Kidney epithelial cell (primary cell): ENCODE measurements around the gene LRCH1. TPM values are rescaled to one million over a fixed set of nuclear protein-coding genes. Genes with fewer than 3 reads are reported as not detected.
"Not testable (repeated sequence)": the region's sequence is repeated elsewhere in the genome, so short reads cannot be mapped to it uniquely, and the experiment has no call there.

Experiments
- DNase-seq: peaks from one replicate; pipeline ENCODE4 v3.0.0-alpha.2; 2010; ENCODE audit warnings: low read depth
- H3K27me3 ChIP-seq: 2 replicates; pipeline ENCODE4 v1.6.0; 2011; ENCODE audit warnings: low read length; ENCODE audit not compliant: control insufficient read depth, insufficient read depth
- H3K36me3 ChIP-seq: 2 replicates; pipeline ENCODE4 v1.5.1; 2011; ENCODE audit warnings: low read length; ENCODE audit not compliant: control insufficient read depth, insufficient read depth
- H3K4me3 ChIP-seq: 2 replicates; pipeline ENCODE4 v1.5.1; 2011; ENCODE audit warnings: low read depth, mild to moderate bottlenecking, control low read depth, low read length
- CTCF ChIP-seq: IDR thresholded peaks from 2 replicates; pipeline ENCODE4 v1.5.1; 2011; ENCODE audit warnings: mild to moderate bottlenecking, moderate library complexity, low read length, control low read depth, inconsistent platforms; ENCODE audit not compliant: insufficient read depth, poor library complexity, severe bottlenecking
- total RNA-seq: library from RNA; depleted of rRNA; stranded (reverse); fragments of >200 nt; gene quantifications from 2 replicates; pipeline ENCODE4 v1.2.3, GENCODE V29; 2015

LRCH1 gene
- total RNA-seq, 1 donor from 2014 or later: 14.0 TPM

- Histone ChIP-seq H3K27me3 (no peaks in the 10 kb centered on the region), H3K36me3 (no peaks in the 10 kb centered on the region)
- no peak for DNase-seq
Observed at GRCh38 chr13:46761174-46761573, 208.2 kb downstream of the LRCH1 start.

GRCh38 chr13:46761866-46762265, 208.9 kb downstream of the LRCH1 start:
- Histone ChIP-seq H3K4me3 (no peak overlapping the region), H3K36me3 (no peaks in the 10 kb centered on the region), H3K27me3 (no peaks in the 10 kb centered on the region)
- no peak for DNase-seq
- no peak for TF ChIP-seq CTCF

More at GRCh38 chr13:46761174-46761573, 208.2 kb downstream of the LRCH1 start:
- H3K4me3 ChIP-seq: no peak overlapping the region
- no peak for TF ChIP-seq CTCF

- H3K36me3 ChIP-seq, H3K4me3 ChIP-seq, H3K27me3 ChIP-seq, DNase-seq: not testable (repeated sequence)
Observed at GRCh38 chr13:46769925-46770324, 217.0 kb downstream of the LRCH1 start.

- no peaks in the 10 kb centered on the region for H3K27me3 ChIP-seq
- no peak for DNase-seq
- H3K36me3 ChIP-seq: peaks cover 1% of the 10 kb centered on the region
- H3K4me3 ChIP-seq: no peak overlapping the region
- no peak for TF ChIP-seq CTCF
Observed at GRCh38 chr13:46771693-46772092, 218.7 kb downstream of the LRCH1 start.

- no peak for DNase-seq
- no peak for TF ChIP-seq CTCF
- Histone ChIP-seq H3K4me3 (no peak overlapping the region), H3K27me3 (no peaks in the 10 kb centered on the region), H3K36me3 (peaks cover 1% of the 10 kb centered on the region)
Observed at GRCh38 chr13:46773541-46773940, 220.6 kb downstream of the LRCH1 start.

- peaks cover 1% of the 10 kb centered on the region for H3K36me3 ChIP-seq
Observed at GRCh38 chr13:46775385-46776107, 222.6 kb downstream of the LRCH1 start.

More at GRCh38 chr13:46775385-46776107, 222.6 kb downstream of the LRCH1 start:
- no peak for DNase-seq
- TF ChIP-seq CTCF: no peak
- no peaks in the 10 kb centered on the region for H3K27me3 ChIP-seq
- H3K4me3 ChIP-seq: no peak overlapping the region
